Epidermal melanocyte (primary cell): Measurements from ENCODE around the gene CEACAM5.
"Not testable (repeated sequence)": the region's sequence is repeated elsewhere in the genome, so short reads cannot be mapped to it uniquely, and the experiment has no call there.

Experiments used
- DNase-seq: peaks from one replicate; pipeline ENCODE4 v3.0.0; 2011; ENCODE audit warnings: low spot score; ENCODE audit not compliant: insufficient read length

Gene CEACAM5

GRCh38 chr19:41700381-41701195, 7.8 kb upstream of the CEACAM5 start:
- DNase-seq: no peak

- no peak for DNase-seq
Observed at GRCh38 chr19:41701401-41702075, 6.9 kb upstream of the CEACAM5 start.

DNA sequence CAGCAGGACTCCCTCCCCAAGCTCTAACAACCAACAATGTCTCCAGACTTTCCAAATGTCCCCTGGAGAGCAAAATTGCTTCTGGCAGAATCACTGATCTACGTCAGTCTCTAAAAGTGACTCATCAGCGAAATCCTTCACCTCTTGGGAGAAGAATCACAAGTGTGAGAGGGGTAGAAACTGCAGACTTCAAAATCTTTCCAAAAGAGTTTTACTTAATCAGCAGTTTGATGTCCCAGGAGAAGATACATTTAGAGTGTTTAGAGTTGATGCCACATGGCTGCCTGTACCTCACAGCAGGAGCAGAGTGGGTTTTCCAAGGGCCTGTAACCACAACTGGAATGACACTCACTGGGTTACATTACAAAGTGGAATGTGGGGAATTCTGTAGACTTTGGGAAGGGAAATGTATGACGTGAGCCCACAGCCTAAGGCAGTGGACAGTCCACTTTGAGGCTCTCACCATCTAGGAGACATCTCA, 6.2 kb upstream of the CEACAM5 start:
- no peak for DNase-seq

- no peak for DNase-seq
Observed at GRCh38 chr19:41703602-41704293, 4.7 kb upstream of the CEACAM5 start.

DNA sequence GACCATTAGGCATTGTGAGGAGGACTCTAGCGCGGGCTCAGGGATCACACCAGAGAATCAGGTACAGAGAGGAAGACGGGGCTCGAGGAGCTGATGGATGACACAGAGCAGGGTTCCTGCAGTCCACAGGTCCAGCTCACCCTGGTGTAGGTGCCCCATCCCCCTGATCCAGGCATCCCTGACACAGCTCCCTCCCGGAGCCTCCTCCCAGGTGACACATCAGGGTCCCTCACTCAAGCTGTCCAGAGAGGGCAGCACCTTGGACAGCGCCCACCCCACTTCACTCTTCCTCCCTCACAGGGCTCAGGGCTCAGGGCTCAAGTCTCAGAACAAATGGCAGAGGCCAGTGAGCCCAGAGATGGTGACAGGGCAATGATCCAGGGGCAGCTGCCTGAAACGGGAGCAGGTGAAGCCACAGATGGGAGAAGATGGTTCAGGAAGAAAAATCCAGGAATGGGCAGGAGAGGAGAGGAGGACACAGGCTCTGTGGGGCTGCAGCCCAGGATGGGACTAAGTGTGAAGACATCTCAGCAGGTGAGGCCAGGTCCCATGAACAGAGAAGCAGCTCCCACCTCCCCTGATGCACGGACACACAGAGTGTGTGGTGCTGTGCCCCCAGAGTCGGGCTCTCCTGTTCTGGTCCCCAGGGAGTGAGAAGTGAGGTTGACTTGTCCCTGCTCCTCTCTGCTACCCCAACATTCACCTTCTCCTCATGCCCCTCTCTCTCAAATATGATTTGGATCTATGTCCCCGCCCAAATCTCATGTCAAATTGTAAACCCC, 2.8 kb upstream of the CEACAM5 start:
- no peak for DNase-seq

- no peak for DNase-seq
Observed at GRCh38 chr19:41706741-41707501, 1.5 kb upstream of the CEACAM5 start.

DNA sequence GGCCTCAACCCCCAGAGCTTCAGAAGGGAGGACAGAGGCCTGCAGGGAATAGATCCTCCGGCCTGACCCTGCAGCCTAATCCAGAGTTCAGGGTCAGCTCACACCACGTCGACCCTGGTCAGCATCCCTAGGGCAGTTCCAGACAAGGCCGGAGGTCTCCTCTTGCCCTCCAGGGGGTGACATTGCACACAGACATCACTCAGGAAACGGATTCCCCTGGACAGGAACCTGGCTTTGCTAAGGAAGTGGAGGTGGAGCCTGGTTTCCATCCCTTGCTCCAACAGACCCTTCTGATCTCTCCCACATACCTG, 969 bp upstream of the CEACAM5 start:
- DNase-seq: no peak

DNA sequence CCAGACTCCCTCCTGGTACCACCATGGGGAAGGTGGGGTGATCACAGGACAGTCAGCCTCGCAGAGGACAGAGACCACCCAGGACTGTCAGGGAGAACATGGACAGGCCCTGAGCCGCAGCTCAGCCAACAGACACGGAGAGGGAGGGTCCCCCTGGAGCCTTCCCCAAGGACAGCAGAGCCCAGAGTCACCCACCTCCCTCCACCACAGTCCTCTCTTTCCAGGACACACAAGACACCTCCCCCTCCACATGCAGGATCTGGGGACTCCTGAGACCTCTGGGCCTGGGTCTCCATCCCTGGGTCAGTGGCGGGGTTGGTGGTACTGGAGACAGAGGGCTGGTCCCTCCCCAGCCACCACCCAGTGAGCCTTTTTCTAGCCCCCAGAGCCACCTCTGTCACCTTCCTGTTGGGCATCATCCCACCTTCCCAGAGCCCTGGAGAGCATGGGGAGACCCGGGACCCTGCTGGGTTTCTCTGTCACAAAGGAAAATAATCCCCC, 505 bp upstream of the CEACAM5 start:
- DNase-seq: no peak

GRCh38 chr19:41709516-41709915, 1.1 kb downstream of the CEACAM5 start:
- not testable (repeated sequence) for DNase-seq

DNA sequence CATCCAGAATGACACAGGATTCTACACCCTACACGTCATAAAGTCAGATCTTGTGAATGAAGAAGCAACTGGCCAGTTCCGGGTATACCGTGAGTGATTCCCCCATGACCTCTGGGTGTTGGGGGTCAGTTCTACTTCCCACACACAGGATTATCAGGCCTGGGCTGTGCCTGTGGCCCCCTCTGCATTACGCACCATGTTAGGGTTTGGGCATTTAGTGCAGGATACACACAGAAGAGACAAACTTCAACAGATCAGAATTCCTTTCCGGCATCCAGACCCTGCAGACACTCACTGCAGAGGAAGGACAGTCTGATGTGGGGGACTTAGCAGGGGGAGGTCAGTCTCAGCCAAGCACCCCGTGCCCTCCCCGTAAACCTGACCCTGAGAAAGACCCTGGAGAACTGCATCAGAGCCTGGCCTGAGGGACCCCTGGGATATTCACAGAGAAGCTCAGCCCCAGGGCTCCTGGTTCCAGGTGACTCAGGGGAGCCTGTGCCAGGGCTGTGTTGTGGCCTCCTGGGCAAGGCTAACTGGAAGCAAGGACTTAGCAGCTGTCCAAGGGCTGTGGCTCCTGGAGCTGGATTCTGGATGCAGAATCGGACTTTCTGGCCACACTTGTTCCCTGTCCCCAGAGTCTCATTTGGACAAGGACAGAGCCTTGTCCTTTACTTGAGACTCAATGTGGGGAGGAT, 1.7 kb downstream of the CEACAM5 start:
- DNase-seq: no peak

- no peak for DNase-seq
Observed at GRCh38 chr19:41711376-41712261, 3.2 kb downstream of the CEACAM5 start.

GRCh38 chr19:41714598-41714997, 6.2 kb downstream of the CEACAM5 start:
- no peak for DNase-seq

- DNase-seq: no peak
Observed at GRCh38 chr19:41718761-41719160, 10.3 kb downstream of the CEACAM5 start.

DNA sequence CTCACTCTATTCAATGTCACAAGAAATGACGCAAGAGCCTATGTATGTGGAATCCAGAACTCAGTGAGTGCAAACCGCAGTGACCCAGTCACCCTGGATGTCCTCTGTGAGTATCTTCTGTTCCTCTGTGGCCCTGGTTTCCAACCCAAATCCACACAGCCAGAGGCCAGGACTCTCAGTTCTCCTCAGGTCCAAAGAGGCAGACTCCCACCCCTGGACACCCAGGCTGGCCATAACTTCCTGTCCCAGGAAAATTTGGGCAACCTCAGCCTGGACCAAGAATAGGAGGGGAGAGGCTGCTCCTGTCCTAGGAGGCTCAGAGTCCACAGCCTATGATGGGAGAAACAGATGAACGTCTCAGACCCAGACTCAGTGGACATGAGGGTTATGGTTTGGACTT, 11.7 kb downstream of the CEACAM5 start:
- DNase-seq: no peak

DNA sequence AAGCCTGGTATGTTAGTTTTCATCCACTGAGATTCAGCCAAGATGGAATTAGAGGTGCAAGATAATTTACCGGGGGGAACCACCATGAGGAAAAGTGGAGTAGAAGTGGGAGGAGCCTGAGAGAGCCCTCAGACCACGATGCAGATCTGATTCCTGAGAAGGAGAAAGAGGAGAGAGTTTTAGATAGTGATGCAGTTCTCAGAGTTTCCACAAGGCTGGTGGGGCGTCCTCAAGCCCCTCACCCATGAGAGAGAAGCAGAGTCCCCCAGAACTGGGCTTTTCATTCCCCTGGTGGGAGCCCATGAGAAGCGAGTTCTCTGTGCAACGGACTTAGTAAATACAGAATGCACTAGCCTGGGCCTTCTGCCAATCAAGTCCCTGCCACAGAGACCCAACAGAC, 18.1 kb downstream of the CEACAM5 start:
- DNase-seq: no peak

- no peak for DNase-seq
Observed at GRCh38 chr19:41734156-41734555, 25.7 kb downstream of the CEACAM5 start.

GRCh38 chr19:41734585-41734984, 26.2 kb downstream of the CEACAM5 start:
- DNase-seq: no peak

- DNase-seq: no peak
Observed at GRCh38 chr19:41735071-41735600, 26.7 kb downstream of the CEACAM5 start.

DNA sequence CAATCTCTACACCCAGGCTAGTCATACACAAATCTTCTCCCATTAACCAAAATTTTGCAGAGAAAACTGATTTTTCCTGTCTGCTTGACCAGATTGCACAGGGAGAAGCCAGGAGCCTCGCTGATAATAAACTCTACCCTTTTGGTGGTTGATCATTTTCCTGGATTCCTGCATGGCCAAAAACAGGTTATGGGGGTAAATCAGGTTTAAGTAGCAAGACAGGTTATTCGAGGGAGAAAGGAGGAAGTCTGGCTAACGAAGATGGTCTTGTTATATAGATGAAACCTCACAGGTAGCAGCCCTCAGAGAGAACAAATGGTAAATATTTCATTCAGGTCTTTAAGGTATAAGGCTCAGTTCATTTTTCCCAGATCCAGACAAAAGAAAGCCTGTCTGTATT, 30.9 kb downstream of the CEACAM5 start:
- no peak for DNase-seq
